ENCODE measurements around the gene EVA1C.

EVA1C gene

GRCh38 chr21:32477424-32477745 lies 64.9 kb downstream of the EVA1C start:
- TF ChIP-seq USF1 (IDR thresholded peaks at IDR 0.05) (no peak), FOXM1 (IDR thresholded peaks at IDR 0.05; ENCODE audit: borderline replicate concordance, low read depth) (no peak), TCF12 (IDR thresholded peaks at IDR 0.05; ENCODE audit: low read depth) (no peak), TEAD4 (IDR thresholded peaks at IDR 0.05) (no peak), NFIC (IDR thresholded peaks at IDR 0.05) (no peak), CEBPB (IDR thresholded peaks at IDR 0.05) (no peak), TAF1 (IDR thresholded peaks at IDR 0.05; ENCODE audit: low read depth) (no peak), EGR1 (IDR thresholded peaks at IDR 0.05) (no peak), CREB1 (IDR thresholded peaks at IDR 0.05; ENCODE audit: low read depth) (no peak), EP300 (IDR thresholded peaks at IDR 0.05; ENCODE audit: borderline replicate concordance) (no peak)

DNA sequence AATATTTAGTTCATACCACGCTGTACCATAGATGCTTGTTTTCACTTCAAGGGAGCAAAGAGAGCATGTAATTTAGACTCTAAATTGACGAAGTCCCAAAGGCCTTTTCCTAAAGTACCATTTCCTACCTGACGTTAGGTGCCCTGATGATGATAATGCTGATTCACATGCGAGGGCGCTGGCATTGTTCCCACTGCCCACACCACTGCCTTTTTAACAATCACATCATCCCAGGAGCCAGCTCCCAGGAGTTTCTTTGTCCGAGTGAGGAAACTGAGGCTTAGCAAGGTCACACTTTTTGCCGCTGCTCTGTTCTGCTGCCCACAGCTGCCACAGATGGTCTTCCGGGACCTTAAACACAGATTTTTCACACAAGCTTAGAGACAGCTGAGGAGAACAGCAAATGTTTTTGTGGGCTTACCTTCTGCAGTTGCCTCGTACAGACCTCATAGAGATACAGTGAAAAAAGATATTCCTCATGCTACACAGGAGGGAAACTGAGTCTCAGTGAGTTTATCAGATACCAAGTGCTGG lies 69.4 kb downstream of the EVA1C start:
- no peak for TF ChIP-seq TCF12 (IDR thresholded peaks at IDR 0.05; ENCODE audit: low read depth)
- no peak for TF ChIP-seq FOXM1 (IDR thresholded peaks at IDR 0.05; ENCODE audit: borderline replicate concordance, low read depth)
- no peak for TF ChIP-seq ZBTB7A (IDR thresholded peaks at IDR 0.05; ENCODE audit: low read depth)
- TF ChIP-seq TEAD4 (IDR thresholded peaks at IDR 0.05) = no peak
- TF ChIP-seq, protein P1, sequence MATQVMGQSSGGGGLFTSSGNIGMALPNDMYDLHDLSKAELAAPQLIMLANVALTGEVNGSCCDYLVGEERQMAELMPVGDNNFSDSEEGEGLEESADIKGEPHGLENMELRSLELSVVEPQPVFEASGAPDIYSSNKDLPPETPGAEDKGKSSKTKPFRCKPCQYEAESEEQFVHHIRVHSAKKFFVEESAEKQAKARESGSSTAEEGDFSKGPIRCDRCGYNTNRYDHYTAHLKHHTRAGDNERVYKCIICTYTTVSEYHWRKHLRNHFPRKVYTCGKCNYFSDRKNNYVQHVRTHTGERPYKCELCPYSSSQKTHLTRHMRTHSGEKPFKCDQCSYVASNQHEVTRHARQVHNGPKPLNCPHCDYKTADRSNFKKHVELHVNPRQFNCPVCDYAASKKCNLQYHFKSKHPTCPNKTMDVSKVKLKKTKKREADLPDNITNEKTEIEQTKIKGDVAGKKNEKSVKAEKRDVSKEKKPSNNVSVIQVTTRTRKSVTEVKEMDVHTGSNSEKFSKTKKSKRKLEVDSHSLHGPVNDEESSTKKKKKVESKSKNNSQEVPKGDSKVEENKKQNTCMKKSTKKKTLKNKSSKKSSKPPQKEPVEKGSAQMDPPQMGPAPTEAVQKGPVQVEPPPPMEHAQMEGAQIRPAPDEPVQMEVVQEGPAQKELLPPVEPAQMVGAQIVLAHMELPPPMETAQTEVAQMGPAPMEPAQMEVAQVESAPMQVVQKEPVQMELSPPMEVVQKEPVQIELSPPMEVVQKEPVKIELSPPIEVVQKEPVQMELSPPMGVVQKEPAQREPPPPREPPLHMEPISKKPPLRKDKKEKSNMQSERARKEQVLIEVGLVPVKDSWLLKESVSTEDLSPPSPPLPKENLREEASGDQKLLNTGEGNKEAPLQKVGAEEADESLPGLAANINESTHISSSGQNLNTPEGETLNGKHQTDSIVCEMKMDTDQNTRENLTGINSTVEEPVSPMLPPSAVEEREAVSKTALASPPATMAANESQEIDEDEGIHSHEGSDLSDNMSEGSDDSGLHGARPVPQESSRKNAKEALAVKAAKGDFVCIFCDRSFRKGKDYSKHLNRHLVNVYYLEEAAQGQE (IDR thresholded peaks at IDR 0.05; ENCODE audit: low read depth) = no peak
- no peak for TF ChIP-seq CEBPB (IDR thresholded peaks at IDR 0.05)
- TF ChIP-seq RAD21 (IDR thresholded peaks at IDR 0.05; ENCODE audit: low read depth) = no peak
- TF ChIP-seq, protein P2, sequence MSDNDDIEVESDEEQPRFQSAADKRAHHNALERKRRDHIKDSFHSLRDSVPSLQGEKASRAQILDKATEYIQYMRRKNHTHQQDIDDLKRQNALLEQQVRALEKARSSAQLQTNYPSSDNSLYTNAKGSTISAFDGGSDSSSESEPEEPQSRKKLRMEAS (IDR thresholded peaks at IDR 0.05) = no peak
- no peak for TF ChIP-seq TAF1 (IDR thresholded peaks at IDR 0.05; ENCODE audit: low read depth)
- TF ChIP-seq NFIC (IDR thresholded peaks at IDR 0.05) = no peak
- no peak for TF ChIP-seq YY1 (IDR thresholded peaks at IDR 0.05; ENCODE audit: low read depth)
- TF ChIP-seq EGR1 (IDR thresholded peaks at IDR 0.05) = no peak
- TF ChIP-seq EP300 (IDR thresholded peaks at IDR 0.05; ENCODE audit: borderline replicate concordance) = no peak
- TF ChIP-seq USF1 (IDR thresholded peaks at IDR 0.05) = no peak
- no peak for TF ChIP-seq CREB1 (IDR thresholded peaks at IDR 0.05; ENCODE audit: low read depth)

- TF ChIP-seq YY1 (IDR thresholded peaks at IDR 0.05; ENCODE audit: low read depth) = no peak
- no peak for TF ChIP-seq TCF12 (IDR thresholded peaks at IDR 0.05; ENCODE audit: low read depth)
- no peak for TF ChIP-seq CREB1 (IDR thresholded peaks at IDR 0.05; ENCODE audit: low read depth)
- TF ChIP-seq NFIC (IDR thresholded peaks at IDR 0.05) = no peak
- TF ChIP-seq FOXM1 (IDR thresholded peaks at IDR 0.05; ENCODE audit: borderline replicate concordance, low read depth) = no peak
- TF ChIP-seq, protein P1 (IDR thresholded peaks at IDR 0.05; ENCODE audit: low read depth) = no peak
- no peak for TF ChIP-seq USF1 (IDR thresholded peaks at IDR 0.05)
- TF ChIP-seq, protein P2 (IDR thresholded peaks at IDR 0.05) = no peak
- TF ChIP-seq TAF1 (IDR thresholded peaks at IDR 0.05; ENCODE audit: low read depth) = no peak
- TF ChIP-seq CEBPB (IDR thresholded peaks at IDR 0.05) = no peak
- no peak for TF ChIP-seq TEAD4 (IDR thresholded peaks at IDR 0.05)
- no peak for TF ChIP-seq ZBTB7A (IDR thresholded peaks at IDR 0.05; ENCODE audit: low read depth)
- no peak for TF ChIP-seq EGR1 (IDR thresholded peaks at IDR 0.05)
Measured at GRCh38 chr21:32482565-32483292, 70.2 kb downstream of the EVA1C start.

GRCh38 chr21:32483293-32483595 lies 70.7 kb downstream of the EVA1C start:
- no peak for TF ChIP-seq TEAD4 (IDR thresholded peaks at IDR 0.05)
- no peak for TF ChIP-seq EGR1 (IDR thresholded peaks at IDR 0.05)
- TF ChIP-seq FOXM1 (IDR thresholded peaks at IDR 0.05; ENCODE audit: borderline replicate concordance, low read depth) = no peak
- no peak for TF ChIP-seq EP300 (IDR thresholded peaks at IDR 0.05; ENCODE audit: borderline replicate concordance)
- TF ChIP-seq TCF12 (IDR thresholded peaks at IDR 0.05; ENCODE audit: low read depth) = no peak
- no peak for TF ChIP-seq USF1 (IDR thresholded peaks at IDR 0.05)
- no peak for TF ChIP-seq CREB1 (IDR thresholded peaks at IDR 0.05; ENCODE audit: low read depth)
